Panc1 (cell line): ENCODE measurements around the gene ZFC3H1. TPM values are rescaled to one million over a fixed set of nuclear protein-coding genes. Genes with fewer than 3 reads are reported as not detected.

Experiments
- ATAC-seq: fragments of 200-7000 bp; cut with Tn5 transposase; 2 replicates; pipeline ENCODE4 v1.9.1; 2020; ENCODE audit warnings: mild to moderate bottlenecking, moderate library complexity
- BruUV-seq: library from RNA; stranded (reverse); fragments of 400-500 nt; replicated peaks from 2 replicates; lab custom pipeline; 2021; lab: Mats Ljungman, UMichigan
- CTCF ChIA-PET: fragments of 300-600 bp; sonication (Branson Sonifier 250); formaldehyde crosslinking; loops from one replicate; lab custom pipeline; 2022; ENCODE audit warnings: antibody characterized with exemption; lab: Charles Lee
- POLR2A ChIA-PET: fragments of 300-600 bp; sonication (Branson Sonifier 250); formaldehyde crosslinking; loops from one replicate; lab custom pipeline; 2022; ENCODE audit warnings: antibody characterized with exemption; lab: Charles Lee
- DNase-seq: peaks from one replicate; pipeline ENCODE4 v3.0.0-alpha.2; 2010; ENCODE audit warnings: low read depth, low spot score
- H3K27ac ChIP-seq: 2 replicates; pipeline ENCODE4 v1.5.1; 2011; ENCODE audit warnings: mild to moderate bottlenecking, low read length, inconsistent platforms
- H3K27me3 ChIP-seq: fragments of 200-500 bp; sonication (Bioruptor generic); 2 replicates; pipeline ENCODE4 v1.6.0; 2014; ENCODE audit warnings: low read length, inconsistent platforms; ENCODE audit not compliant: control insufficient read depth, insufficient read depth
- H3K36me3 ChIP-seq: fragments of 200-500 bp; sonication (Bioruptor generic); 2 replicates; pipeline ENCODE4 v1.5.1; 2014; ENCODE audit warnings: inconsistent platforms, mild to moderate bottlenecking, low read length, moderate library complexity; ENCODE audit not compliant: control insufficient read depth, insufficient read depth
- H3K4me1 ChIP-seq: 2 replicates; pipeline ENCODE4 v1.5.1; 2011; ENCODE audit warnings: inconsistent platforms, mild to moderate bottlenecking, low read length, moderate library complexity; ENCODE audit not compliant: control insufficient read depth, insufficient read depth
- H3K4me3 ChIP-seq, 2 experiments: 2 replicates each; pipeline ENCODE4 v1.5.1; 2011 to 2012; ENCODE audit warnings: low read depth in 2 of 2, low read length in 2 of 2, mild to moderate bottlenecking in 2 of 2, inconsistent platforms in 1 of 2, moderate library complexity in 1 of 2
- H3K9me3 ChIP-seq: fragments of 200-500 bp; sonication (Bioruptor generic); 2 replicates; pipeline ENCODE4 v1.5.1; 2014; ENCODE audit warnings: low read depth, mild to moderate bottlenecking, inconsistent platforms, low read length, moderate library complexity; ENCODE audit not compliant: control insufficient read depth, insufficient read depth
- CTCF ChIP-seq: fragments of 450-650 bp; IDR thresholded peaks from 2 replicates; pipeline ENCODE4 v1.5.1; 2017; ENCODE audit warnings: mild to moderate bottlenecking
- POLR2AphosphoS5 ChIP-seq: IDR thresholded peaks from 2 replicates; pipeline ENCODE4 v1.6.1; 2012; ENCODE audit warnings: mild to moderate bottlenecking, low read depth, low read length, moderate library complexity
- REST ChIP-seq, 2 experiments: IDR thresholded peaks; 2 replicates each; pipeline ENCODE4 v1.6.1; 2011 to 2012; ENCODE audit warnings: low read depth in 2 of 2, control low read depth in 1 of 2, low read length in 1 of 2, mild to moderate bottlenecking in 1 of 2, moderate library complexity in 1 of 2; ENCODE audit not compliant: insufficient read depth in 1 of 2
- SIN3A ChIP-seq: IDR thresholded peaks from 2 replicates; pipeline ENCODE4 v1.6.1; 2012; ENCODE audit warnings: low read depth, mild to moderate bottlenecking, low read length, moderate library complexity, borderline replicate concordance; ENCODE audit not compliant: insufficient read depth
- TCF7L2 ChIP-seq: IDR thresholded peaks from 2 replicates; pipeline ENCODE4 v1.6.1; 2011; ENCODE audit warnings: mild to moderate bottlenecking, low read depth, low read length, inconsistent platforms
- in situ Hi-C: cut with HindIII; loops from 2 replicates; pipeline ENCODE4 v1.10.0; 2016; ENCODE audit warnings: low sequenced_read_pairs, low pct_unique_long_range_greater_than_20kb
- intact Hi-C: fragments of 100-400 bp; cut with micrococcal nuclease; formaldehyde crosslinking; loops from one replicate; pipeline ENCODE4 v1.10.0; 2022; ENCODE audit not compliant: unreplicated experiment
- total RNA-seq: library from RNA; stranded (reverse); gene quantifications from one replicate; pipeline ENCODE4 v1.2.1, GENCODE V29; 2021; ENCODE audit not compliant: unreplicated experiment

Gene ZFC3H1
- total RNA-seq, 1 experiment from 2014 or later, result 38.2 TPM

- in situ Hi-C loops (no loop called here), intact Hi-C loops (no loop called here)
- no peaks in the 10 kb centered on the region for H3K4me1 ChIP-seq
- no peak overlapping the region for H3K27ac ChIP-seq
- H3K36me3 ChIP-seq, result peaks cover 79% of the 10 kb centered on the region
- POLR2A ChIA-PET, result no interaction called here
- BruUV-seq, result no TSS peak
- ATAC-seq, result no peak
- CTCF ChIA-PET, result interaction anchor here (0.6 kb wide), 1 partner anchor 1814 kb away, joined by 3 read pairs; no protein-coding TSS in a partner anchor
- DNase-seq, result no peak
- no peaks in the 10 kb centered on the region for H3K9me3 ChIP-seq
- TF ChIP-seq POLR2AphosphoS5, result no peak
- no peak for TF ChIP-seq REST (IDR thresholded peaks at IDR 0.05; ENCODE audit: insufficient read depth in 1 of 2, low read depth in 2 of 2, low read length in 1 of 2)
- TF ChIP-seq SIN3A, result no peak
- no peak for TF ChIP-seq CTCF
- TF ChIP-seq TCF7L2, result no peak
- H3K27me3 ChIP-seq, result no peaks in the 10 kb centered on the region
- no peak overlapping the region for H3K4me3 ChIP-seq
These were observed 36.9 kb downstream of the ZFC3H1 start for GRCh38 chr12:71626768-71627167.

GRCh38 chr12:71626098-71626497 is 37.5 kb downstream of the ZFC3H1 start:
- ATAC-seq (no peak), DNase-seq (no peak)
- peaks cover 73% of the 10 kb centered on the region for H3K36me3 ChIP-seq
- H3K27me3 ChIP-seq, result no peaks in the 10 kb centered on the region
- no peak overlapping the region for H3K27ac ChIP-seq
- intact Hi-C loops (no loop called here), in situ Hi-C loops (no loop called here)
- TF ChIP-seq CTCF (no peak), REST (IDR thresholded peaks at IDR 0.05; ENCODE audit: insufficient read depth in 1 of 2, low read depth in 2 of 2, low read length in 1 of 2) (no peak), SIN3A (no peak), POLR2AphosphoS5 (no peak), TCF7L2 (no peak)
- H3K4me3 ChIP-seq, result no peak overlapping the region
- H3K9me3 ChIP-seq, result no peaks in the 10 kb centered on the region
- no peaks in the 10 kb centered on the region for H3K4me1 ChIP-seq
- ChIA-PET POLR2A (no interaction called here), CTCF (no interaction called here)
- BruUV-seq, result no TSS peak
